Liver (tissue), 9 donors: ENCODE results near the gene KSR1. TPM values are rescaled to one million over a fixed set of nuclear protein-coding genes. Genes with fewer than 3 reads are reported as not detected.

Experiments used
- DNase-seq: peaks from one replicate; pipeline ENCODE4 v3.0.0-alpha.2; 2017; ENCODE audit warnings: low spot score
- H3K27ac ChIP-seq, 2 donors: one replicate each; pipeline ENCODE4 v1.7.0; 2013; ENCODE audit warnings: inconsistent platforms in 2 of 2, low read length in 2 of 2, control low read depth in 1 of 2, low read depth in 1 of 2, mild to moderate bottlenecking in 1 of 2
- H3K27me3 ChIP-seq, 4 donors: one replicate each; pipeline versions ENCODE4 v1.6.1 to v1.7.0; 2013; ENCODE audit warnings: low read length in 3 of 4, inconsistent platforms in 1 of 4, mild to moderate bottlenecking in 1 of 4, moderate library complexity in 1 of 4; ENCODE audit not compliant: control insufficient read depth in 4 of 4, insufficient read depth in 4 of 4
- H3K36me3 ChIP-seq, 4 donors: one replicate each; pipeline versions ENCODE4 v1.6.1 to v1.7.0; 2013; ENCODE audit warnings: low read length in 3 of 4, mild to moderate bottlenecking in 3 of 4, low read depth in 1 of 4, moderate library complexity in 1 of 4; ENCODE audit not compliant: control insufficient read depth in 4 of 4, insufficient read depth in 3 of 4
- H3K4me1 ChIP-seq, 4 donors: one replicate each; pipeline versions ENCODE4 v1.6.1 to v1.7.0; 2013; ENCODE audit warnings: low read length in 3 of 4, mild to moderate bottlenecking in 3 of 4, moderate library complexity in 1 of 4; ENCODE audit not compliant: control insufficient read depth in 4 of 4, insufficient read depth in 4 of 4
- H3K4me3 ChIP-seq, 3 donors: one replicate each; pipeline versions ENCODE4 v1.6.1 to v1.7.0; 2013; ENCODE audit warnings: low read length in 3 of 3, control low read depth in 1 of 3, low read depth in 1 of 3, mild to moderate bottlenecking in 1 of 3
- H3K9ac ChIP-seq, 2 donors: one replicate each; pipeline ENCODE4 v1.7.0; 2013; ENCODE audit warnings: low read length in 2 of 2, mild to moderate bottlenecking in 2 of 2, moderate library complexity in 2 of 2, control low read depth in 1 of 2, low read depth in 1 of 2
- H3K9me3 ChIP-seq, 4 donors: one replicate each; pipeline versions ENCODE4 v1.6.1 to v1.7.0; 2013; ENCODE audit warnings: low read length in 3 of 4; ENCODE audit not compliant: control insufficient read depth in 4 of 4
- CTCF ChIP-seq: fragments of 150-350 bp; IDR thresholded peaks from 2 replicates; pipeline ENCODE4 v1.5.1; 2017; ENCODE audit warnings: improper control_type of control experiment, low read depth, low read length; ENCODE audit not compliant: missing input control
- EGR1 ChIP-seq, 2 donors: IDR thresholded peaks; 2 replicates each; pipeline ENCODE4 v1.6.1; 2016 to 2018; ENCODE audit warnings: antibody characterized with exemption in 2 of 2, low read depth in 2 of 2
- FOXA1 ChIP-seq: IDR thresholded peaks from 2 replicates; pipeline ENCODE4 v1.6.1; 2016; ENCODE audit warnings: antibody characterized with exemption
- FOXA2 ChIP-seq: IDR thresholded peaks from 2 replicates; pipeline ENCODE4 v1.6.1; 2016; ENCODE audit warnings: antibody characterized with exemption
- GABPA ChIP-seq, 2 donors: IDR thresholded peaks in 1 of 2; conservative IDR thresholded peaks in 1 of 2; 2 replicates each; pipeline ENCODE4 v1.6.1; 2016; ENCODE audit warnings: antibody characterized with exemption in 2 of 2, mild to moderate bottlenecking in 1 of 2, moderate library complexity in 1 of 2
- HNF4A ChIP-seq, 2 donors: conservative IDR thresholded peaks; 2 replicates each; pipeline ENCODE4 v1.6.1; 2016; ENCODE audit warnings: antibody characterized with exemption in 2 of 2, mild to moderate bottlenecking in 2 of 2
- HNF4G ChIP-seq: IDR thresholded peaks from 2 replicates; pipeline ENCODE4 v1.6.1; 2016; ENCODE audit warnings: antibody characterized with exemption
- JUND ChIP-seq, 2 donors: IDR thresholded peaks; 2 replicates each; pipeline ENCODE4 v1.6.1; 2016; ENCODE audit warnings: antibody characterized with exemption in 2 of 2
- MAX ChIP-seq: IDR thresholded peaks from 2 replicates; pipeline ENCODE4 v1.6.1; 2016; ENCODE audit warnings: antibody characterized with exemption
- NR2F2 ChIP-seq: IDR thresholded peaks from 2 replicates; pipeline ENCODE4 v1.6.1; 2016; ENCODE audit warnings: antibody characterized with exemption
- RAD21 ChIP-seq, 2 donors: IDR thresholded peaks; 2 replicates each; pipeline ENCODE4 v1.6.1; 2016; ENCODE audit warnings: antibody characterized with exemption in 2 of 2, mild to moderate bottlenecking in 2 of 2
- RXRA ChIP-seq, 2 donors: IDR thresholded peaks; 2 replicates each; pipeline ENCODE4 v1.6.1; 2017 to 2018; ENCODE audit warnings: antibody characterized with exemption in 2 of 2, mild to moderate bottlenecking in 1 of 2
- SP1 ChIP-seq: IDR thresholded peaks from 2 replicates; pipeline ENCODE4 v1.6.1; 2018; ENCODE audit warnings: antibody characterized with exemption, mild to moderate bottlenecking
- TAF1 ChIP-seq: conservative IDR thresholded peaks from 2 replicates; pipeline ENCODE4 v1.6.1; 2016; ENCODE audit warnings: antibody characterized with exemption, mild to moderate bottlenecking
- YY1 ChIP-seq: IDR thresholded peaks from 2 replicates; pipeline ENCODE4 v1.6.1; 2016; ENCODE audit warnings: antibody characterized with exemption, mild to moderate bottlenecking
- WGBS: extraction: QIAGEN DNeasy Blood & Tissue Kit; methylation state at CpG from one replicate; pipeline ENCODE4 v1.1.7; 2013; 5-methylcytosine and 5-hydroxymethylcytosine counted together
- polyA plus RNA-seq, 2 donors: library from polyadenylated mRNA; stranded (reverse) in 1 of 2; unstranded in 1 of 2; fragments of 200-250 nt in 1 of 2; fragments of >200 nt in 1 of 2; fragmentation: Nextera tagmentation in 1 of 2; extraction: Ambion mirVana in 1 of 2; gene quantifications; one replicate each; pipeline versions ENCODE4 v1.2.1 to v1.2.3, GENCODE V29; 2013 to 2015
- total RNA-seq, 2 donors: library from RNA; depleted of rRNA; stranded (reverse); fragments of >200 nt; gene quantifications; one replicate each; pipeline ENCODE4 v1.2.3, GENCODE V29; 2014
- TF ChIP-seq, protein P1 (sequence below): IDR thresholded peaks from 2 replicates; pipeline ENCODE4 v1.6.1; 2016; ENCODE audit warnings: antibody characterized with exemption
- TF ChIP-seq, protein P2 (sequence below): IDR thresholded peaks from 2 replicates; pipeline ENCODE4 v1.6.1; 2016; ENCODE audit warnings: antibody characterized with exemption
- TF ChIP-seq, protein P3 (sequence below): IDR thresholded peaks from 2 replicates; pipeline ENCODE4 v1.6.1; 2016; ENCODE audit warnings: antibody characterized with exemption, mild to moderate bottlenecking
- donor health status: healthy.
- donor health status: healthy.
- donor health status: healthy.
- donor health status: healthy.
- donor health status: healthy.

The KSR1 gene
- total and polyA plus RNA-seq, 4 donors = 1.2 to 9.0 (median 4.1) TPM

GRCh38 chr17:27506348-27507218 lies 50.3 kb downstream of the KSR1 start (continued):
- TF ChIP-seq FOXA1 = no peak
- TF ChIP-seq EGR1 (IDR thresholded peaks at IDR 0.05; ENCODE audit: low read depth in 2 of 2) = no peak
- TF ChIP-seq SP1 = no peak
- no peak for TF ChIP-seq GABPA (IDR thresholded peaks at IDR 0.05 in 1 of 2, conservative IDR thresholded peaks at IDR 0.05 in 1 of 2)

DNA sequence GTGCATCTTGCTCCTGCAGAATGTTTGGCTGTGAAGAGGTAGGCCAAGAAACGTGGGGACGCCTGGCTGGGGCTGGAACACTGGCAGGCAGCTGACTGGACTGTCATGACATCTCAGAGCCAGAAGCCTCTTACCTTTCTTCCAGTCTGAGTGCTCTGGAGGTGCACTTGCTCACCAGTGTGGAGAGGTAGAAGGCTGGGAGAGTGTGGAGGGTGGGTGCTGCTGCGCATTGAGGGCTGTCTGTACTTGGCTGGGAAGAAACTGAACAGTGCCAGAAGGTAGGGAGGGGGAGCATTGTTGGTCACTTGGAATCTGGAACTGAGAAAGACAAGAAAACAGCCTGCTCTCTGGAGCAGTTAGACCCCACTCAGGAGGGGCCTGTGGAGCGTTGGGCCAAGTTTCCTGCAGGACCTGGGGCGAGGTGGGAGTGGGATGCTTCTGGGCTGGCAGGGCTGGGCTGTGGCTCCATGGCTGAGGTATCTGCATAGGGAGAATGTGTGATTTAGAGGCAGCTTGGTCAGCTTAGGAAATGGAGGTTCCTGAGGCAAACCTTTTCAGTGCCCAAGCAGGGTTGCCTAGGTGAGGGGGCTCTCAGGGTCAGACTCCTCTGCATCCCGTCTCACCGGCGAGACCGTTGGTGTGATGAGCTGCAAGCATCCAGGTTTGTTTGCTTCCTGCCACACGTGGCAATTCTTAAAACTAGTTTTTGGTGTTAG lies 55.1 kb downstream of the KSR1 start:
- DNase-seq = no peak
- Histone ChIP-seq H3K9me3 (no peaks in the 10 kb centered on the region), H3K27me3 (no peaks in the 10 kb centered on the region), H3K27ac (no peak overlapping the region), H3K36me3 (no peaks in the 10 kb centered on the region), H3K4me1 (no peaks in the 10 kb centered on the region), H3K4me3 (no peak overlapping the region), H3K9ac (no peak overlapping the region)
- 87% methylated on average over 10 of the region's 10 CpGs for WGBS
- TF ChIP-seq TAF1 (no peak), RXRA (IDR thresholded peaks at IDR 0.05) (no peak), FOXA1 (no peak), HNF4G (no peak), RAD21 (IDR thresholded peaks at IDR 0.05) (no peak), FOXA2 (no peak), JUND (IDR thresholded peaks at IDR 0.05) (no peak), SP1 (no peak), NR2F2 (no peak), CTCF (no peak), HNF4A (conservative IDR thresholded peaks at IDR 0.05) (no peak), YY1 (no peak), EGR1 (IDR thresholded peaks at IDR 0.05; ENCODE audit: low read depth in 2 of 2) (no peak), GABPA (IDR thresholded peaks at IDR 0.05 in 1 of 2, conservative IDR thresholded peaks at IDR 0.05 in 1 of 2) (no peak), MAX (no peak)
- TF ChIP-seq, protein P1, sequence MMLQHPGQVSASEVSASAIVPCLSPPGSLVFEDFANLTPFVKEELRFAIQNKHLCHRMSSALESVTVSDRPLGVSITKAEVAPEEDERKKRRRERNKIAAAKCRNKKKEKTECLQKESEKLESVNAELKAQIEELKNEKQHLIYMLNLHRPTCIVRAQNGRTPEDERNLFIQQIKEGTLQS = no peak
- TF ChIP-seq, protein P2, sequence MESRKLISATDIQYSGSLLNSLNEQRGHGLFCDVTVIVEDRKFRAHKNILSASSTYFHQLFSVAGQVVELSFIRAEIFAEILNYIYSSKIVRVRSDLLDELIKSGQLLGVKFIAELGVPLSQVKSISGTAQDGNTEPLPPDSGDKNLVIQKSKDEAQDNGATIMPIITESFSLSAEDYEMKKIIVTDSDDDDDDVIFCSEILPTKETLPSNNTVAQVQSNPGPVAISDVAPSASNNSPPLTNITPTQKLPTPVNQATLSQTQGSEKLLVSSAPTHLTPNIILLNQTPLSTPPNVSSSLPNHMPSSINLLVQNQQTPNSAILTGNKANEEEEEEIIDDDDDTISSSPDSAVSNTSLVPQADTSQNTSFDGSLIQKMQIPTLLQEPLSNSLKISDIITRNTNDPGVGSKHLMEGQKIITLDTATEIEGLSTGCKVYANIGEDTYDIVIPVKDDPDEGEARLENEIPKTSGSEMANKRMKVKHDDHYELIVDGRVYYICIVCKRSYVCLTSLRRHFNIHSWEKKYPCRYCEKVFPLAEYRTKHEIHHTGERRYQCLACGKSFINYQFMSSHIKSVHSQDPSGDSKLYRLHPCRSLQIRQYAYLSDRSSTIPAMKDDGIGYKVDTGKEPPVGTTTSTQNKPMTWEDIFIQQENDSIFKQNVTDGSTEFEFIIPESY = no peak
- TF ChIP-seq, protein P3, sequence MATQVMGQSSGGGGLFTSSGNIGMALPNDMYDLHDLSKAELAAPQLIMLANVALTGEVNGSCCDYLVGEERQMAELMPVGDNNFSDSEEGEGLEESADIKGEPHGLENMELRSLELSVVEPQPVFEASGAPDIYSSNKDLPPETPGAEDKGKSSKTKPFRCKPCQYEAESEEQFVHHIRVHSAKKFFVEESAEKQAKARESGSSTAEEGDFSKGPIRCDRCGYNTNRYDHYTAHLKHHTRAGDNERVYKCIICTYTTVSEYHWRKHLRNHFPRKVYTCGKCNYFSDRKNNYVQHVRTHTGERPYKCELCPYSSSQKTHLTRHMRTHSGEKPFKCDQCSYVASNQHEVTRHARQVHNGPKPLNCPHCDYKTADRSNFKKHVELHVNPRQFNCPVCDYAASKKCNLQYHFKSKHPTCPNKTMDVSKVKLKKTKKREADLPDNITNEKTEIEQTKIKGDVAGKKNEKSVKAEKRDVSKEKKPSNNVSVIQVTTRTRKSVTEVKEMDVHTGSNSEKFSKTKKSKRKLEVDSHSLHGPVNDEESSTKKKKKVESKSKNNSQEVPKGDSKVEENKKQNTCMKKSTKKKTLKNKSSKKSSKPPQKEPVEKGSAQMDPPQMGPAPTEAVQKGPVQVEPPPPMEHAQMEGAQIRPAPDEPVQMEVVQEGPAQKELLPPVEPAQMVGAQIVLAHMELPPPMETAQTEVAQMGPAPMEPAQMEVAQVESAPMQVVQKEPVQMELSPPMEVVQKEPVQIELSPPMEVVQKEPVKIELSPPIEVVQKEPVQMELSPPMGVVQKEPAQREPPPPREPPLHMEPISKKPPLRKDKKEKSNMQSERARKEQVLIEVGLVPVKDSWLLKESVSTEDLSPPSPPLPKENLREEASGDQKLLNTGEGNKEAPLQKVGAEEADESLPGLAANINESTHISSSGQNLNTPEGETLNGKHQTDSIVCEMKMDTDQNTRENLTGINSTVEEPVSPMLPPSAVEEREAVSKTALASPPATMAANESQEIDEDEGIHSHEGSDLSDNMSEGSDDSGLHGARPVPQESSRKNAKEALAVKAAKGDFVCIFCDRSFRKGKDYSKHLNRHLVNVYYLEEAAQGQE = no peak
